K562 (cell line): ENCODE results near the gene ICA1. TPM values are rescaled to one million over a fixed set of nuclear protein-coding genes. Genes with fewer than 3 reads are reported as not detected.
A peak's percentile ranks its signal among the peaks of the same experiment; 100 is the strongest.

ENCODE experiments used
- ATAC-seq: fragments of 200-7000 bp; cut with Tn5 transposase; 3 replicates; pipeline ENCODE4 v1.9.1; 2020; ENCODE audit warnings: moderate library complexity
- BruUV-seq: library from RNA; stranded (reverse); fragments of 400-500 nt; replicated peaks from 2 replicates; lab custom pipeline; 2021; lab: Mats Ljungman, UMichigan
- CTCF ChIA-PET: fragments of 300-600 bp; formaldehyde crosslinking; extraction: SDS; loops from one replicate; lab custom pipeline; 2021; ENCODE audit warnings: low intra/inter-chr PET ratio; lab: Yijun Ruan, JAX
- POLR2A ChIA-PET: fragments of 300-600, 350-650 bp; sonication (Branson Sonifier 250); formaldehyde crosslinking; extraction: SDS; loops from one replicate; lab custom pipeline; 2021; ENCODE audit warnings: antibody characterized with exemption, inconsistent platforms; lab: Yijun Ruan, JAX
- DNase-seq, 4 experiments: peaks; one replicate each; pipeline versions ENCODE4 v3.0.0 to v3.0.0-alpha.2; 2011 to 2018; ENCODE audit warnings: low spot score in 3 of 4, mixed read lengths in 3 of 4; ENCODE audit errors: extremely low read depth in 1 of 4
- FAIRE-seq: peaks from 2 replicates; lab custom pipeline; 2011; peaks lifted over from hg19 to GRCh38; lab: Jason Lieb, UNC
- H2AFZ ChIP-seq: 2 replicates; pipeline ENCODE4 v1.6.0; 2011; ENCODE audit warnings: low read depth, low read length, control low read depth, inconsistent platforms
- H3K27ac ChIP-seq: fragments of 200-600 bp; 3 replicates; pipeline ENCODE4 v1.8.0; 2011; ENCODE audit warnings: low read depth, mild to moderate bottlenecking, control low read depth, inconsistent platforms, low read length, moderate library complexity, mixed read lengths; ENCODE audit errors: extremely low read depth
- H3K27me3 ChIP-seq, 2 experiments: fragments of 300-600 bp in 1 of 2; 2 replicates in 1 of 2; 3 replicates in 1 of 2; pipeline versions ENCODE4 v1.6.0 to v1.8.0; 2011; ENCODE audit warnings: inconsistent platforms in 2 of 2, low read length in 2 of 2, mild to moderate bottlenecking in 1 of 2, mixed read lengths in 1 of 2, moderate library complexity in 1 of 2; ENCODE audit not compliant: control insufficient read depth in 2 of 2, insufficient read depth in 2 of 2
- H3K36me3 ChIP-seq: fragments of 300-600 bp; 3 replicates; pipeline ENCODE4 v1.8.0; 2011; ENCODE audit warnings: mild to moderate bottlenecking, low read length, inconsistent platforms; ENCODE audit not compliant: control insufficient read depth, insufficient read depth
- H3K4me1 ChIP-seq, 2 experiments: fragments of 200-600 bp in 1 of 2; replicated peaks in 1 of 2; 2 replicates in 1 of 2; 3 replicates in 1 of 2; pipeline versions ENCODE4 v1.5.1 to v1.8.0; 2011; ENCODE audit warnings: inconsistent platforms in 2 of 2, low read length in 2 of 2, mild to moderate bottlenecking in 1 of 2, mixed read lengths in 1 of 2, moderate library complexity in 1 of 2; ENCODE audit not compliant: control insufficient read depth in 2 of 2, insufficient read depth in 2 of 2
- H3K4me2 ChIP-seq: 2 replicates; pipeline ENCODE4 v1.6.1; 2011; ENCODE audit warnings: low read length, control low read depth, inconsistent platforms, mixed read lengths; ENCODE audit not compliant: insufficient read depth
- H3K4me3 ChIP-seq: fragments of 200-600 bp; sonication (generic), shearing (Covaris generic); 2 replicates; pipeline ENCODE4 v1.5.1; 2016; ENCODE audit warnings: control low read depth, inconsistent platforms
- H3K79me2 ChIP-seq: fragments of 200-600 bp; 3 replicates; pipeline ENCODE4 v1.8.0; 2011; ENCODE audit warnings: low read length, inconsistent platforms; ENCODE audit not compliant: control insufficient read depth, insufficient read depth
- H3K9ac ChIP-seq, 2 experiments: 2 replicates each; pipeline versions ENCODE4 v1.6.0 to v1.6.1; 2011; ENCODE audit warnings: low read depth in 2 of 2, low read length in 2 of 2, control low read depth in 1 of 2, inconsistent platforms in 1 of 2, mild to moderate bottlenecking in 1 of 2, mixed read lengths in 1 of 2; ENCODE audit not compliant: insufficient read depth in 1 of 2
- H3K9me1 ChIP-seq: one replicate; pipeline ENCODE4 v1.6.0; 2011; ENCODE audit warnings: inconsistent platforms, mild to moderate bottlenecking, low read length, moderate library complexity; ENCODE audit not compliant: control insufficient read depth, insufficient read depth
- H3K9me3 ChIP-seq: replicated peaks from 2 replicates; pipeline ENCODE4 v1.5.1; 2011; ENCODE audit warnings: low read depth, low read length, inconsistent platforms; ENCODE audit not compliant: control insufficient read depth, insufficient read depth
- H4K20me1 ChIP-seq: replicated peaks from 2 replicates; pipeline ENCODE4 v1.6.1; 2011; ENCODE audit warnings: low read length, inconsistent platforms, mixed read lengths; ENCODE audit not compliant: control insufficient read depth, insufficient read depth
- CREM ChIP-seq: IDR thresholded peaks from 2 replicates; pipeline ENCODE4 v1.6.1; 2014; ENCODE audit warnings: antibody characterized with exemption, low read depth
- DLX4 ChIP-seq: fragments of 250-450 bp; sonication (Bioruptor Pico); IDR thresholded peaks from 2 replicates; pipeline ENCODE4 v1.6.1; 2021; ENCODE audit warnings: mild to moderate bottlenecking
- HINFP ChIP-seq: fragments of 450-650 bp; conservative IDR thresholded peaks from 2 replicates; pipeline ENCODE4 v1.6.1; 2016; ENCODE audit warnings: missing genetic modification characterization, low read depth, mild to moderate bottlenecking, control low read depth, missing compliant biosample characterization
- ILK ChIP-seq: fragments of 450-650 bp; IDR thresholded peaks from 2 replicates; pipeline ENCODE4 v1.6.1; 2016; ENCODE audit warnings: missing genetic modification characterization, low read depth, mild to moderate bottlenecking, missing compliant biosample characterization, moderate library complexity, borderline replicate concordance
- MYC ChIP-seq, 2 experiments: fragments of 250-450 bp in 1 of 2; sonication (Bioruptor Pico) in 1 of 2; IDR thresholded peaks; 2 replicates each; pipeline versions ENCODE4 v1.5.1 to v1.6.1; 2012 to 2021; ENCODE audit warnings: low read depth in 2 of 2, borderline replicate concordance in 1 of 2, improper control_type of control experiment in 1 of 2, low read length in 1 of 2, mild to moderate bottlenecking in 1 of 2, moderate library complexity in 1 of 2
- NONO ChIP-seq, 2 experiments: fragments of 200-400 bp in 1 of 2; fragments of 450-650 bp in 1 of 2; formaldehyde crosslinking in 1 of 2; IDR thresholded peaks; 2 replicates each; pipeline ENCODE4 v1.6.1; 2017; ENCODE audit warnings: low read depth in 2 of 2, mild to moderate bottlenecking in 2 of 2, moderate library complexity in 2 of 2, low read length in 1 of 2
- NRF1 ChIP-seq, 2 experiments: fragments of 450-650 bp; IDR thresholded peaks in 1 of 2; conservative IDR thresholded peaks in 1 of 2; 2 replicates each; pipeline ENCODE4 v1.6.1; 2014; ENCODE audit warnings: mild to moderate bottlenecking in 2 of 2
- SAFB ChIP-seq: fragments of 200-400 bp; formaldehyde crosslinking; IDR thresholded peaks from 2 replicates; pipeline ENCODE4 v1.6.1; 2017; ENCODE audit warnings: low read depth, low read length, borderline replicate concordance
- XRCC4 ChIP-seq: IDR thresholded peaks from one replicate; pipeline ENCODE4 v1.6.1; 2011; ENCODE audit not compliant: insufficient read depth, insufficient read length; ENCODE audit errors: extremely low read depth
- ZNF143 ChIP-seq: sonication (generic); formaldehyde crosslinking; IDR thresholded peaks from 2 replicates; pipeline ENCODE4 v1.9.0; 2022; ENCODE audit warnings: mild to moderate bottlenecking, missing genetic modification reagents
- ZNF232 ChIP-seq: sonication (generic); formaldehyde crosslinking; IDR thresholded peaks from 2 replicates; pipeline ENCODE4 v1.8.0; 2022; ENCODE audit warnings: mild to moderate bottlenecking, missing genetic modification reagents
- WGBS: fragments of 100-300 bp; shearing (Covaris generic); methylation state at CpG from one replicate; pipeline ENCODE4 v1.1.6; 2016; ENCODE audit warnings: low coverage, mixed read lengths; ENCODE audit not compliant: insufficient coverage; ENCODE audit errors: missing lambda C conversion rate; 5-methylcytosine and 5-hydroxymethylcytosine counted together
- in situ Hi-C: fragments of 300-500 bp; cut with MboI; formaldehyde crosslinking; loops from 4 replicates; pipeline ENCODE4 v1.15.0; 2018; ENCODE audit warnings: inconsistent platforms, mixed read lengths
- intact Hi-C: fragments of 100-400 bp; cut with micrococcal nuclease; formaldehyde crosslinking; loops from 2 replicates; pipeline ENCODE4 v1.14.2; 2022
- polyA plus RNA-seq, 8 experiments: library from polyadenylated mRNA; depleted of rRNA in 4 of 8; stranded (reverse) in 5 of 8; unstranded in 3 of 8; fragments of >200 nt; fragmentation: Nextera tagmentation in 2 of 8; fragmentation: Illumina TruSeq in 1 of 8; extraction: Ambion mirVana in 2 of 8; extraction: Trizol in 1 of 8; gene quantifications; 2 replicates each; pipeline versions ENCODE4 v1.2.1 to v1.2.3, GENCODE V29; 2011 to 2014; ENCODE audit warnings: inconsistent platforms in 1 of 8, missing spikeins in 1 of 8
- total RNA-seq, 7 experiments: library from RNA; depleted of rRNA in 6 of 7; stranded (reverse); fragments of >200 nt in 6 of 7; fragmentation: Illumina TruSeq in 2 of 7; extraction: Trizol in 2 of 7; gene quantifications; 2 replicates each; pipeline versions ENCODE4 v1.2.1 to v1.2.3, GENCODE V29; 2011 to 2021; ENCODE audit warnings: low replicate concordance in 1 of 7
- TF ChIP-seq, protein P1 (sequence below), 2 experiments: IDR thresholded peaks in 1 of 2; conservative IDR thresholded peaks in 1 of 2; 2 replicates each; pipeline ENCODE4 v1.6.1; 2016; ENCODE audit warnings: low read depth in 2 of 2, mild to moderate bottlenecking in 1 of 2, missing compliant biosample characterization in 1 of 2, missing genetic modification characterization in 1 of 2, moderate library complexity in 1 of 2

The ICA1 gene
- total and polyA plus RNA-seq, 9 of the 15 experiments (the other 6 are each of a cell fraction or from before 2014, with no cell fraction given), result 7.1 to 22.3 (median 16.4) TPM

DNA sequence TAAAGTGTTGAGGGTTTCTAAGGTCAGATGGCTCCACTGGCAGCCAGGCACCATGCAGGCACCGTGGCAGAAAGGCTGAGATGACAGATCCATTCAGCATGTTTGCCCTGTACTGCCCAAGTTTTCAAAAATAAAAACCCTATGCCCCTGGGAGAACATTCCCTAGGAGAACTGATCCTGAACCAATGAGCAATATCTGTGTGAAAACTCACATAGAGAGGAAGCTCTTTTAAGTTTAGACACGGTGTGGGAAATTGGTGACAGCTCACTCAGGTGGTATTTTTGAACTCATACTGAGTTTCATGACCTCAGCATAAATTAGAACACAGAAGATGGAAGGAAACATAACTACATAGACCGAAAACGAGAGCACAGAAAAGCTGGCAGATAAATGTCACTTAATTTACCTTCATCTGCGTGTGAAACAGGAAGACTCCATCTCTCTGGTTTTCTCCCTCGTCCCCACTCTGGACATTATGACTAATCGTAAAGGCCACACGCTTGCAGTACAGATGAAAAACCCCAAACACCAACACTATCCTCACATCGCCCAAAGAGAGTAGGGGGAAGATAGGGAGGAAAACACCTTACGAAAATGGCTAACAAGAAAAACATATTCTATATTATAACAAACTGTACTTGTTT is 127.8 kb downstream of the ICA1 start (continued):
- no peak for TF ChIP-seq XRCC4
- TF ChIP-seq DLX4 (CRISPR knock-in tag), result no peak
- no peak for TF ChIP-seq SAFB
- TF ChIP-seq ILK (tag), result no peak

- Histone ChIP-seq H3K9me1 (no peaks in the 10 kb centered on the region), H3K79me2 (no peaks in the 10 kb centered on the region), H2AFZ (no peak overlapping the region), H3K4me1 (peaks cover 5 to 37% of the 10 kb centered on the region in 2 experiments; a peak in 4 of 5 replicates), H3K9me3 (no peaks in the 10 kb centered on the region), H3K27ac (0 out of 3 replicates have a peak overlapping the region, but pooled peaks have one; percentile 12), H3K27me3 (no peaks in the 10 kb centered on the region), H4K20me1 (no peaks in the 10 kb centered on the region), H3K4me3 (no peak overlapping the region), H3K4me2 (no peak overlapping the region), H3K9ac (no peak overlapping the region), H3K36me3 (no peaks in the 10 kb centered on the region)
- in situ Hi-C loops (no loop called here), intact Hi-C loops (no loop called here)
- no peak for FAIRE-seq
- no peak for ATAC-seq
- WGBS, result 80% methylated on average over 2 of the region's 2 CpGs
- POLR2A ChIA-PET, result interaction anchor here (1.3 kb wide), 1 partner anchor 12 kb away, joined by 4 read pairs; no protein-coding TSS in a partner anchor
- no peak for DNase-seq
- no TSS peak for BruUV-seq
- CTCF ChIA-PET, result no interaction called here
- TF ChIP-seq, protein P1, sequence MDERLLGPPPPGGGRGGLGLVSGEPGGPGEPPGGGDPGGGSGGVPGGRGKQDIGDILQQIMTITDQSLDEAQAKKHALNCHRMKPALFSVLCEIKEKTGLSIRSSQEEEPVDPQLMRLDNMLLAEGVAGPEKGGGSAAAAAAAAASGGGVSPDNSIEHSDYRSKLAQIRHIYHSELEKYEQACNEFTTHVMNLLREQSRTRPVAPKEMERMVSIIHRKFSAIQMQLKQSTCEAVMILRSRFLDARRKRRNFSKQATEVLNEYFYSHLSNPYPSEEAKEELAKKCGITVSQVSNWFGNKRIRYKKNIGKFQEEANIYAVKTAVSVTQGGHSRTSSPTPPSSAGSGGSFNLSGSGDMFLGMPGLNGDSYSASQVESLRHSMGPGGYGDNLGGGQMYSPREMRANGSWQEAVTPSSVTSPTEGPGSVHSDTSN (CRISPR knock-in tag; IDR thresholded peaks at IDR 0.05; ENCODE audit: low read depth), result no peak
- TF ChIP-seq, protein P1 (tag; conservative IDR thresholded peaks at IDR 0.05; ENCODE audit: low read depth), result no peak
- TF ChIP-seq MYC (IDR thresholded peaks at IDR 0.05; ENCODE audit: low read depth, low read length) (no peak), MYC (CRISPR knock-in tag; IDR thresholded peaks at IDR 0.05; ENCODE audit: borderline replicate concordance, low read depth) (no peak), NRF1 (conservative IDR thresholded peaks at IDR 0.05 in 1 of 2, IDR thresholded peaks at IDR 0.05 in 1 of 2) (no peak), NONO (IDR thresholded peaks at IDR 0.05; ENCODE audit: low read depth in 2 of 2, low read length in 1 of 2) (no peak), HINFP (tag) (no peak), CREM (no peak), ZNF232 (CRISPR knock-in tag) (no peak), ZNF143 (CRISPR knock-in tag) (no peak)
These were observed 128.6 kb downstream of the ICA1 start for GRCh38 chr7:8133188-8133848.
